RWPE1 (cell line): ENCODE results near the gene HDAC5.
A peak's percentile ranks its signal among the peaks of the same experiment; 100 is the strongest.
"Not testable (repeated sequence)": the region's sequence is repeated elsewhere in the genome, so short reads cannot be mapped to it uniquely, and the experiment has no call there.

Experiments
- CTCF ChIA-PET: fragments of 350-600 bp; sonication (Branson Sonifier 250); formaldehyde crosslinking; extraction: SDS; loops from one replicate; lab custom pipeline; 2021; lab: Yijun Ruan, JAX
- POLR2A ChIA-PET: fragments of 400-600 bp; formaldehyde crosslinking; extraction: SDS; loops from one replicate; lab custom pipeline; 2020; ENCODE audit warnings: antibody characterized with exemption; ENCODE audit not compliant: low non-redundant PET; lab: Yijun Ruan, JAX
- DNase-seq: peaks from one replicate; pipeline ENCODE4 v3.0.0; 2012; ENCODE audit warnings: low spot score
- H3K27ac ChIP-seq: fragments of 450-650 bp; 2 replicates; pipeline ENCODE4 v1.5.1; 2017
- TF ChIP-seq, protein P1 (sequence below): fragments of 450-650 bp; conservative IDR thresholded peaks from 2 replicates; pipeline ENCODE4 v1.5.1; 2017; ENCODE audit warnings: low read depth, mild to moderate bottlenecking

The HDAC5 gene

GRCh38 chr17:44059101-44059892 is 64.1 kb downstream of the HDAC5 start:
- TF ChIP-seq, protein P1, sequence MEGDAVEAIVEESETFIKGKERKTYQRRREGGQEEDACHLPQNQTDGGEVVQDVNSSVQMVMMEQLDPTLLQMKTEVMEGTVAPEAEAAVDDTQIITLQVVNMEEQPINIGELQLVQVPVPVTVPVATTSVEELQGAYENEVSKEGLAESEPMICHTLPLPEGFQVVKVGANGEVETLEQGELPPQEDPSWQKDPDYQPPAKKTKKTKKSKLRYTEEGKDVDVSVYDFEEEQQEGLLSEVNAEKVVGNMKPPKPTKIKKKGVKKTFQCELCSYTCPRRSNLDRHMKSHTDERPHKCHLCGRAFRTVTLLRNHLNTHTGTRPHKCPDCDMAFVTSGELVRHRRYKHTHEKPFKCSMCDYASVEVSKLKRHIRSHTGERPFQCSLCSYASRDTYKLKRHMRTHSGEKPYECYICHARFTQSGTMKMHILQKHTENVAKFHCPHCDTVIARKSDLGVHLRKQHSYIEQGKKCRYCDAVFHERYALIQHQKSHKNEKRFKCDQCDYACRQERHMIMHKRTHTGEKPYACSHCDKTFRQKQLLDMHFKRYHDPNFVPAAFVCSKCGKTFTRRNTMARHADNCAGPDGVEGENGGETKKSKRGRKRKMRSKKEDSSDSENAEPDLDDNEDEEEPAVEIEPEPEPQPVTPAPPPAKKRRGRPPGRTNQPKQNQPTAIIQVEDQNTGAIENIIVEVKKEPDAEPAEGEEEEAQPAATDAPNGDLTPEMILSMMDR: no peak
- ChIA-PET CTCF (no interaction called here), POLR2A (interaction anchor here (0.5 kb wide), 1 partner anchor 82 kb away, joined by 5 read pairs; no protein-coding TSS in a partner anchor)
- no peak overlapping the region for H3K27ac ChIP-seq
- no peak for DNase-seq

DNA sequence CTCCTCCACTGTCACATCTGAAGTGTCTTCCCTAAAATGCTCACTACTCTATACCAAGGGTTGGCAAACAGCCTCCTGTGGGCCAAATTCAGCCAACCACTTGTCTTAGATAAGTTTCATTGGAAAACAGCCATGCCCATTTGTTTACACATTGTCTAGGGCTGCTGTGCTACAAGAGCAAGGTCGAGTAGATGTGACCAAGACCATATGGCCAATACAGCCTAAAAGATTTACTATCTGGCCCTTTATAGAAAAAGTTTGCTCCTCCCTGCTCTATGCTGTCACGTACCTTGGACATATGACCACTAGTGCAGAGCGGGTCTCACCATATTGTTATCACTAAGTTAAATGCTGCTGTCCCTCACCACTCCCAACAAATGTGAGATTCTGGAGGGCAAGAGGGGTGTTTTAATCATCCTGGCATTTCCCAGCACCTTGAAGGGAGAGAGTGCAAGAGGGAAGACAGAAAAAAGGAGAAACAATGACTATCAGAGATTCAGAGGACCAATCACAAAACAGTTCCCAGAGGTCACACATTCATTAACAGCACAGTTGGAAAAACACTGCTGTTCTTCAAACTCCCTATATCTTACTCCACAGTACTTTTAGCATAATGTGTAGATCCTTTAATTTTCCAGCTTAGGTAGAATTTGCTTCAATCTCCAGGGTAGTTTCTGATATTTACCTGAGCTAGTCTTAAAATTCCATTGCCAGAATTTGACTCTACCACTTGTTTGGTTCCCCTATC is 70.1 kb downstream of the HDAC5 start:
- ChIA-PET POLR2A (no interaction called here), CTCF (no interaction called here)
- TF ChIP-seq, protein P1: no peak
- H3K27ac ChIP-seq: no peak overlapping the region
- DNase-seq: no peak

DNA sequence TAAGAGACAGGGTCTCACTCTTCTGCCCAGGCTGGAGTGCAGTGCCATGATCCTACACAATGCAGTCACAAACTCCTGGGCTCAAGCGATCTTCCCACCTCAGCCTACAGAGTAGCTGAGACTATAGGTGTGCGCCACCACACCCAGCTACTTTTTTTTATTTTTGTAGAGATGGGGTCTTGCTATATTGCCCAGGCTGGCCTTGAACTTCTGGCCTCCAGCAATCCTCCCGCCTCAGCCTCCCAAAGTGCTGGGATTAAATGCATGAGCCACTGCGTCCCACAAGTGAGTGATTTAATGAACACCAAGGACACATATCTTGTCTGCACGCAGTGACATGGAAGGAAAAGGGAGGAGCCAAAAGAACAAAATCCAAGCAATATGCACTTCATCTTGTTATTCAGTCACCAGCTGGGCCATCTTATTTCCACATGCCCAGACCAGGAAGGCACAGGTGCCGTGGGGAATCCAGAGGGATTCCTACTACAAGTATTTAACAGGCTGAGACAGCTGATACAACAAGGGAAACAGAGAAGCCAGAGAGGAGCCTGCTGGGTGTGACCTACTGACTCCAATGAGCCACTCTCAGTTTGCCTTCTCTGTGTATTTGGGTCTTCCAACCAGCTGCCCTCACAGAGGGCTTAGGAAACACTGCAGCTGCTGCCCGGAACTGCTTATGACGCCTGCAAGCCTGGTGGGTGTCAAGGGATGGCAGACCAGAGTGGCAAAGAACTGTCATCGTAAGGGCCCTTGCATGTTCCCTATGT is 74.0 kb downstream of the HDAC5 start:
- CTCF ChIA-PET: interaction anchor here (1.2 kb wide), 1 partner anchor 171 kb away, joined by 4 read pairs; no protein-coding TSS in a partner anchor
- TF ChIP-seq, protein P1: no peak
- POLR2A ChIA-PET: no interaction called here
- peak overlapping the region; percentile 5; the same call in 1 of the 2 replicates for H3K27ac ChIP-seq
- DNase-seq: no peak

- not testable (repeated sequence) for DNase-seq
- H3K27ac ChIP-seq: 0 out of 2 replicates have a peak overlapping the region, but pooled peaks have one; percentile 34
- ChIA-PET CTCF (interaction anchor here (0.6 kb wide), 1 partner anchor 40 kb away, joined by 3 read pairs; no protein-coding TSS in a partner anchor), POLR2A (interaction anchor here (0.7 kb wide), 1 partner anchor 153 kb away, joined by 5 read pairs; no protein-coding TSS in a partner anchor)
Measured at GRCh38 chr17:44046893-44047292, 76.5 kb downstream of the HDAC5 start.

DNA sequence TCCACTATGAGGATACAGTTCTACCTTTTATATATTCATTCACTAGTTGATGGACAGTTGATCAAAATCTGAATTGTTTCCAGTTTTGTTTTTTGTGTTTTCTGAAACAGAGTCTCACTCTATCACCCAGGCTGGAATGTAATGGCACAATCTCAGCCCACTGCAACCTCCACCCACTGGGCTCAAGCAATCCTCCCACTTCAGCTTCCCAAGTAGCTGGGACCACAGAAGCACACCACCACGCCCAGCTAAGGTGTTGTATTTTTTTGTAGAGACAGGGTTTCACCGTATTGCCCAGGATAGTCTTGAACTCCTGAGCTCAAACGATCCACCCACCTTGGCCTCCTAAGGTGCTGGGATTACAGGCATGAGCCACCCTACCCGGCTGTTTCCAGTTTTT is 78.0 kb downstream of the HDAC5 start:
- H3K27ac ChIP-seq: peak overlapping the region; percentile 61
- DNase-seq: no peak
- ChIA-PET POLR2A (no interaction called here), CTCF (no interaction called here)
- TF ChIP-seq, protein P1: no peak

DNA sequence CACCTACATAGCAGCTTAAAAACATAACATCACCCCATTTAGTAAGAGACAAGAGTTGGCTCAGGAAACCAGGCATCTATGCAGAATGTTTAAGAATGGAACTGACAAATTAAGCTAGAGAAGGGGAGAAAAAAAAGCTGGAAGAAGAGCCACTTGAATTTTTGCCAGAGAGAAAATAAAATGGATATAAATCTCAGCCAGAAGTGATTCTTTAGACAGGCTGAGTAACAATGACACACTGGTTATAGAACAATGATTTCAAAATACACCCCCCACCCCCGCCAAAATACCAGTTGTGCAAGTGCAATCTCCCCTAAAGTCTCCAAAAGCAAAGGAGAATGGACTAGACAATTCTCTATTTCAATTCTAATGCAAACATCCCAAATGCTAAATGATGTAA is 79.4 kb downstream of the HDAC5 start:
- ChIA-PET POLR2A (no interaction called here), CTCF (interaction anchor here (0.6 to 2.8 kb wide), 3 partner anchors 16 to 301 kb away, joined by 4 to 12 read pairs (median 5); partner anchors contain the start of gene GRN)
- TF ChIP-seq, protein P1: no peak
- no peak overlapping the region for H3K27ac ChIP-seq
- peak; percentile 57 for DNase-seq
